ENCODE results near the gene TXNIP. TPM values are rescaled to one million over a fixed set of nuclear protein-coding genes. Genes with fewer than 3 reads are reported as not detected.

The TXNIP gene
- polyA plus RNA-seq, 1 donor (not counting 4 experiments of a cell fraction or from before 2014, with no cell fraction given), result 159 TPM

GRCh38 chr1:145991735-145992412 lies 4.5 kb downstream of the TXNIP start:
- Histone ChIP-seq H3K79me2 (ENCODE audit: control insufficient read depth, insufficient read depth, low read length) (peaks cover 8% of the 10 kb centered on the region), H3K9me3 (ENCODE audit: control insufficient read depth, low read depth, low read length) (no peaks in the 10 kb centered on the region), H3K27me3 (ENCODE audit: control insufficient read depth, extremely low read depth, insufficient read depth, low read length) (no peaks in the 10 kb centered on the region), H2AFZ (ENCODE audit: control insufficient read depth, low read length) (no peak overlapping the region), H3K36me3 (ENCODE audit: control insufficient read depth in 2 of 2, extremely low read depth in 1 of 2, insufficient read depth in 2 of 2, low read length in 2 of 2) (peaks cover 13 to 18% of the 10 kb centered on the region in 2 experiments), H3K9me1 (ENCODE audit: control insufficient read depth, extremely low read depth, insufficient read depth, low read length) (no peaks in the 10 kb centered on the region), H3K4me2 (ENCODE audit: control insufficient read depth, extremely low read depth, insufficient read depth, low read depth, low read length) (no peak overlapping the region), H3K4me3 (ENCODE audit: control insufficient read depth in 2 of 3, extremely low read depth in 1 of 3, insufficient read depth in 2 of 3, low read depth in 1 of 3, low read length in 3 of 3) (no peak overlapping the region), H3K9ac (ENCODE audit: control insufficient read depth, extremely low read depth, insufficient read depth, low read length) (no peak overlapping the region), H3K27ac (ENCODE audit: control insufficient read depth, insufficient read depth, low read length) (no peak overlapping the region), H4K20me1 (ENCODE audit: control insufficient read depth, extremely low read depth, insufficient read depth, low read length) (no peaks in the 10 kb centered on the region), H3K4me1 (ENCODE audit: control insufficient read depth, extremely low read depth, insufficient read depth, low read length) (peaks cover 21% of the 10 kb centered on the region)
- FAIRE-seq, result no peak
- TF ChIP-seq, protein P1, sequence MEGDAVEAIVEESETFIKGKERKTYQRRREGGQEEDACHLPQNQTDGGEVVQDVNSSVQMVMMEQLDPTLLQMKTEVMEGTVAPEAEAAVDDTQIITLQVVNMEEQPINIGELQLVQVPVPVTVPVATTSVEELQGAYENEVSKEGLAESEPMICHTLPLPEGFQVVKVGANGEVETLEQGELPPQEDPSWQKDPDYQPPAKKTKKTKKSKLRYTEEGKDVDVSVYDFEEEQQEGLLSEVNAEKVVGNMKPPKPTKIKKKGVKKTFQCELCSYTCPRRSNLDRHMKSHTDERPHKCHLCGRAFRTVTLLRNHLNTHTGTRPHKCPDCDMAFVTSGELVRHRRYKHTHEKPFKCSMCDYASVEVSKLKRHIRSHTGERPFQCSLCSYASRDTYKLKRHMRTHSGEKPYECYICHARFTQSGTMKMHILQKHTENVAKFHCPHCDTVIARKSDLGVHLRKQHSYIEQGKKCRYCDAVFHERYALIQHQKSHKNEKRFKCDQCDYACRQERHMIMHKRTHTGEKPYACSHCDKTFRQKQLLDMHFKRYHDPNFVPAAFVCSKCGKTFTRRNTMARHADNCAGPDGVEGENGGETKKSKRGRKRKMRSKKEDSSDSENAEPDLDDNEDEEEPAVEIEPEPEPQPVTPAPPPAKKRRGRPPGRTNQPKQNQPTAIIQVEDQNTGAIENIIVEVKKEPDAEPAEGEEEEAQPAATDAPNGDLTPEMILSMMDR (optimal IDR thresholded peaks at IDR 0.05 in 1 of 3, IDR thresholded peaks at IDR 0.05 in 1 of 3, conservative IDR thresholded peaks at IDR 0.05 in 1 of 3; ENCODE audit: extremely low read depth in 1 of 3, insufficient read depth in 2 of 3, low read length in 3 of 3), result no peak
- no peak for TF ChIP-seq EZH2 (IDR thresholded peaks at IDR 0.05; ENCODE audit: low read length)
- dilution Hi-C loops (cut with MboI; ENCODE audit: extremely low pct_ligation_motif_present, low sequenced_read_pairs), result no loop called here
- no peak for DNase-seq (ENCODE audit: low read depth, low spot score)

GRCh38 chr1:145990249-145990855 lies 6.0 kb downstream of the TXNIP start:
- Histone ChIP-seq H3K9me3 (ENCODE audit: control insufficient read depth, low read depth, low read length) (no peaks in the 10 kb centered on the region), H3K9ac (ENCODE audit: control insufficient read depth, extremely low read depth, insufficient read depth, low read length) (no peak overlapping the region), H3K27me3 (ENCODE audit: control insufficient read depth, extremely low read depth, insufficient read depth, low read length) (no peaks in the 10 kb centered on the region), H3K27ac (ENCODE audit: control insufficient read depth, insufficient read depth, low read length) (no peak overlapping the region), H3K79me2 (ENCODE audit: control insufficient read depth, insufficient read depth, low read length) (peaks cover 2% of the 10 kb centered on the region), H3K4me1 (ENCODE audit: control insufficient read depth, extremely low read depth, insufficient read depth, low read length) (peaks cover 28% of the 10 kb centered on the region), H3K36me3 (ENCODE audit: control insufficient read depth in 2 of 2, extremely low read depth in 1 of 2, insufficient read depth in 2 of 2, low read length in 2 of 2) (peaks cover 13 to 18% of the 10 kb centered on the region in 2 experiments), H2AFZ (ENCODE audit: control insufficient read depth, low read length) (no peak overlapping the region), H3K4me2 (ENCODE audit: control insufficient read depth, extremely low read depth, insufficient read depth, low read depth, low read length) (no peak overlapping the region), H3K4me3 (ENCODE audit: control insufficient read depth in 2 of 3, extremely low read depth in 1 of 3, insufficient read depth in 2 of 3, low read depth in 1 of 3, low read length in 3 of 3) (no peak overlapping the region), H3K9me1 (ENCODE audit: control insufficient read depth, extremely low read depth, insufficient read depth, low read length) (no peaks in the 10 kb centered on the region), H4K20me1 (ENCODE audit: control insufficient read depth, extremely low read depth, insufficient read depth, low read length) (no peaks in the 10 kb centered on the region)
- DNase-seq (ENCODE audit: low read depth, low spot score), result no peak
- TF ChIP-seq, protein P1 (optimal IDR thresholded peaks at IDR 0.05 in 1 of 3, IDR thresholded peaks at IDR 0.05 in 1 of 3, conservative IDR thresholded peaks at IDR 0.05 in 1 of 3; ENCODE audit: extremely low read depth in 1 of 3, insufficient read depth in 2 of 3, low read length in 3 of 3), result no peak
- no peak for TF ChIP-seq EZH2 (IDR thresholded peaks at IDR 0.05; ENCODE audit: low read length)
- FAIRE-seq, result no peak
- dilution Hi-C loops (cut with MboI; ENCODE audit: extremely low pct_ligation_motif_present, low sequenced_read_pairs), result no loop called here

All from keratinocyte (primary cell).